Activated CD4-positive, alpha-beta T cell treated with anti-CD3 and anti-CD28 coated beads for 36 hours (primary cell): ENCODE data around the gene CANX. TPM values are rescaled to one million over a fixed set of nuclear protein-coding genes. Genes with fewer than 3 reads are reported as not detected.

Source experiments
- ATAC-seq: fragments of 200-7000 bp; cut with Tn5 transposase; one replicate; pipeline ENCODE4 v1.10.0; 2021; ENCODE audit warnings: mild to moderate bottlenecking, moderate library complexity
- CTCF ChIA-PET: fragments of 350-600 bp; sonication (Branson Sonifier 250); formaldehyde crosslinking; loops from one replicate; lab custom pipeline; 2021; ENCODE audit warnings: antibody characterized with exemption; lab: Charles Lee
- POLR2A ChIA-PET: fragments of 350-600 bp; sonication (Branson Sonifier 250); formaldehyde crosslinking; loops from one replicate; lab custom pipeline; 2021; ENCODE audit warnings: antibody characterized with exemption, inconsistent platforms; lab: Charles Lee
- DNase-seq: peaks from one replicate; pipeline ENCODE4 v3.0.0-alpha.2; 2020
- H3K27ac Mint-ChIP-seq: one replicate; pipeline ENCODE4 v1.8.0; 2021; ENCODE audit warnings: mixed read lengths
- H3K27me3 Mint-ChIP-seq: one replicate; pipeline ENCODE4 v1.8.0; 2021; ENCODE audit warnings: mixed read lengths
- H3K36me3 Mint-ChIP-seq: one replicate; pipeline ENCODE4 v1.8.0; 2021; ENCODE audit warnings: low read depth, mixed read lengths
- H3K4me1 Mint-ChIP-seq: one replicate; pipeline ENCODE4 v1.8.0; 2021; ENCODE audit warnings: mixed read lengths
- H3K4me3 Mint-ChIP-seq: one replicate; pipeline ENCODE4 v1.8.0; 2021; ENCODE audit warnings: mild to moderate bottlenecking, moderate library complexity, mixed read lengths
- H3K9me3 Mint-ChIP-seq: one replicate; pipeline ENCODE4 v1.8.0; 2021; ENCODE audit warnings: low read depth, mixed read lengths
- intact Hi-C, 2 experiments: fragments of 100-400 bp; cut with DNase I in 1 of 2; cut with micrococcal nuclease in 1 of 2; formaldehyde crosslinking; loops; one replicate each; pipeline versions ENCODE4 v1.14.2 to v1.15.1; 2022 to 2024; cut with DNase I, micrococcal nuclease
- total RNA-seq, 2 experiments: library from RNA; stranded (reverse); gene quantifications; one replicate each; pipeline ENCODE4 v1.2.3, GENCODE V29; 2021

The CANX gene
- total RNA-seq, 2 experiments from 2014 or later, result 472 to 554 TPM

GRCh38 chr5:179777456-179777855, 78.7 kb downstream of the CANX start:
- peaks cover 28% of the 10 kb centered on the region for H3K36me3 Mint-ChIP-seq

GRCh38 chr5:179777909-179778308, 79.1 kb downstream of the CANX start:
- ATAC-seq, result no peak
- no peak for DNase-seq
- Mint-ChIP-seq H3K4me1 (no peaks in the 10 kb centered on the region), H3K27me3 (no peaks in the 10 kb centered on the region), H3K9me3 (no peaks in the 10 kb centered on the region), H3K4me3 (no peak overlapping the region), H3K36me3 (peaks cover 24% of the 10 kb centered on the region), H3K27ac (no peak overlapping the region)
- CTCF ChIA-PET, result interaction anchor here (1.2 to 1.9 kb wide), 2 partner anchors 11 to 15 kb away, joined by 3 to 12 read pairs; no protein-coding TSS in a partner anchor
- POLR2A ChIA-PET, result interaction anchor here (0.7 kb wide), 1 partner anchor 9 kb away, joined by 3 read pairs; no protein-coding TSS in a partner anchor
- intact Hi-C loops, result no loop called here

More at GRCh38 chr5:179777456-179777855, 78.7 kb downstream of the CANX start:
- ChIA-PET CTCF (interaction anchor here (1.2 to 1.9 kb wide), 2 partner anchors 10 to 14 kb away, joined by 3 to 12 read pairs; no protein-coding TSS in a partner anchor), POLR2A (interaction anchor here (0.7 kb wide), 1 partner anchor 10 kb away, joined by 3 read pairs; no protein-coding TSS in a partner anchor)
- H3K4me3 Mint-ChIP-seq, result no peak overlapping the region
- intact Hi-C loops, result no loop called here
- DNase-seq (no peak), ATAC-seq (no peak)
- no peaks in the 10 kb centered on the region for H3K9me3 Mint-ChIP-seq
- H3K27me3 Mint-ChIP-seq, result no peaks in the 10 kb centered on the region
- no peak overlapping the region for H3K27ac Mint-ChIP-seq
- no peaks in the 10 kb centered on the region for H3K4me1 Mint-ChIP-seq

- intact Hi-C loops, result no loop called here
- H3K27ac Mint-ChIP-seq, result no peak overlapping the region
- CTCF ChIA-PET, result interaction anchor here (1.9 kb wide), 1 partner anchor 16 kb away, joined by 8 read pairs; no protein-coding TSS in a partner anchor
- no peak overlapping the region for H3K4me3 Mint-ChIP-seq
- H3K4me1 Mint-ChIP-seq, result no peaks in the 10 kb centered on the region
- H3K27me3 Mint-ChIP-seq, result no peaks in the 10 kb centered on the region
- no peak for ATAC-seq
- H3K9me3 Mint-ChIP-seq, result no peaks in the 10 kb centered on the region
- DNase-seq, result no peak
- H3K36me3 Mint-ChIP-seq, result peaks cover 17% of the 10 kb centered on the region
- POLR2A ChIA-PET, result no interaction called here
Observed at GRCh38 chr5:179778591-179778990, 79.8 kb downstream of the CANX start.

- DNase-seq (no peak), ATAC-seq (no peak)
- CTCF ChIA-PET, result interaction anchor here (0.5 to 1.9 kb wide), 3 partner anchors 13 to 75 kb away, joined by 3 to 8 read pairs (median 3); no protein-coding TSS in a partner anchor
- Mint-ChIP-seq H3K4me1 (no peaks in the 10 kb centered on the region), H3K27ac (no peak overlapping the region), H3K4me3 (no peak overlapping the region), H3K27me3 (no peaks in the 10 kb centered on the region), H3K9me3 (no peaks in the 10 kb centered on the region), H3K36me3 (peaks cover 13% of the 10 kb centered on the region)
- intact Hi-C loops, result no loop called here
- POLR2A ChIA-PET, result no interaction called here
Observed at GRCh38 chr5:179779826-179780225, 81.1 kb downstream of the CANX start.

- ChIA-PET POLR2A (no interaction called here), CTCF (interaction anchor here (0.5 to 1.9 kb wide), 4 partner anchors 8 to 71 kb away, joined by 3 to 8 read pairs (median 4); no protein-coding TSS in a partner anchor)
- Mint-ChIP-seq H3K27me3 (no peaks in the 10 kb centered on the region), H3K9me3 (no peaks in the 10 kb centered on the region), H3K4me3 (no peak overlapping the region), H3K27ac (no peak overlapping the region), H3K4me1 (no peaks in the 10 kb centered on the region), H3K36me3 (peaks cover 13% of the 10 kb centered on the region)
- intact Hi-C loops, result no loop called here
- no peak for ATAC-seq
- DNase-seq, result no peak
Observed at GRCh38 chr5:179780362-179780761, 81.6 kb downstream of the CANX start.

Other genes starting within 250 kb of the CANX start
- gene RUFY1, start 148.4 kb upstream of the CANX start, total RNA-seq, result 10 to 100 TPM; 29.6 to 33.8 TPM
- gene HNRNPH1, start 75.3 kb upstream of the CANX start, total RNA-seq, result 100 to 1,000 TPM; 634 to 659 TPM
- gene CBY3, start 17.9 kb upstream of the CANX start, total RNA-seq, result under 1 TPM; 0.40 to 0.71 TPM
- 10 to 100 TPM; 25.4 to 32.6 TPM for gene MAML1, start 33.9 kb downstream of the CANX start, total RNA-seq
- under 1 TPM; 0.39 to 0.42 TPM for gene LTC4S, start 95.0 kb downstream of the CANX start, total RNA-seq
- 10 to 100 TPM; 52.4 to 62.8 TPM for gene MGAT4B, start 107.9 kb downstream of the CANX start, total RNA-seq
- gene SQSTM1, start 121.9 kb downstream of the CANX start, total RNA-seq, result 10 to 100 TPM; 70.6 to 87.6 TPM
- 10 to 100 TPM; 19.4 to 19.7 TPM for gene MRNIP, start 159.8 kb downstream of the CANX start, total RNA-seq
- gene TBC1D9B, start 208.9 kb downstream of the CANX start, total RNA-seq, result 100 to 1,000 TPM; 103 to 121 TPM